NOMO-1 (cell line): ENCODE measurements around the gene TMEM150B.

Experiments used
- DNase-seq, 2 experiments: peaks; one replicate each; lab custom pipeline; 2025; ENCODE audit not compliant: unreplicated experiment in 2 of 2; lab: John Stamatoyannopoulos, UW

TMEM150B gene

GRCh38 chr19:55279770-55280643, 45.1 kb downstream of the TMEM150B start, which contains the start of gene HSPBP1:
HSPBP1 (minus strand) TSS chr19:55280110; CDS start chr19:55279608, 502 bp downstream.
- DNase-seq: peak; percentile 95 to 97

GRCh38 chr19:55279340-55279739, 45.8 kb downstream of the TMEM150B start:
- no peak for DNase-seq

GRCh38 chr19:55278391-55279135, 46.6 kb downstream of the TMEM150B start:
- no peak for DNase-seq

GRCh38 chr19:55277494-55277893, 47.6 kb downstream of the TMEM150B start:
- no peak for DNase-seq

GRCh38 chr19:55276720-55277430, 48.3 kb downstream of the TMEM150B start:
- peak; percentile 68 to 84 for DNase-seq

GRCh38 chr19:55275851-55276719, 49.1 kb downstream of the TMEM150B start:
- DNase-seq: peak; percentile 33 to 70

GRCh38 chr19:55273978-55274707, 51.0 kb downstream of the TMEM150B start:
- DNase-seq: no peak

GRCh38 chr19:55272142-55272541, 53.0 kb downstream of the TMEM150B start:
- no peak for DNase-seq

GRCh38 chr19:55270172-55270942, 54.8 kb downstream of the TMEM150B start:
- no peak for DNase-seq

GRCh38 chr19:55269299-55269698, 55.8 kb downstream of the TMEM150B start:
- no peak for DNase-seq

GRCh38 chr19:55266840-55267239, 58.3 kb downstream of the TMEM150B start:
- no peak for DNase-seq

- no peak for DNase-seq
These were observed 58.7 kb downstream of the TMEM150B start for GRCh38 chr19:55266404-55266803.

GRCh38 chr19:55265723-55266386, 59.3 kb downstream of the TMEM150B start:
- no peak for DNase-seq

- no peak for DNase-seq
These were observed 60.0 kb downstream of the TMEM150B start for GRCh38 chr19:55265173-55265572.

GRCh38 chr19:55264531-55264930, 60.6 kb downstream of the TMEM150B start:
- no peak for DNase-seq
